Spleen (tissue), 7 donors: Measurements from ENCODE around the gene STAC.

Source experiments
- POLR2A ChIP-seq, 3 donors: fragments of 450-650 bp; IDR thresholded peaks; one replicate each; pipeline ENCODE4 v1.5.1; 2017; ENCODE audit warnings: antibody characterized with exemption in 3 of 3, mild to moderate bottlenecking in 1 of 3
- POLR2AphosphoS5 ChIP-seq, 3 donors: sonication (generic); formaldehyde crosslinking; IDR thresholded peaks; one replicate each; pipeline ENCODE4 v1.5.1; 2017; ENCODE audit warnings: antibody characterized with exemption in 3 of 3
- TF ChIP-seq, protein P1 (sequence below), 11 experiments: fragments of 200-600 bp in 7 of 11; fragments of 450-650 bp in 4 of 11; sonication (generic) in 4 of 11; IDR thresholded peaks in 8 of 11; conservative IDR thresholded peaks in 3 of 11; 1 replicate in 7 of 11; 2 replicates in 4 of 11; pipeline versions ENCODE4 v1.4.0 to v1.8.0; 2016 to 2021; ENCODE audit warnings: antibody characterized with exemption in 11 of 11, inconsistent platforms in 4 of 11, mild to moderate bottlenecking in 1 of 11
- donor health status: DM: no; HTN: no; CAD: no; lungs with moderate emphysema.
- donor health status: DM: no; HTN: no; CAD: no.
- donor health status: DM: no; HTN: no; CAD: no.

GRCh38 chr3:36521007-36521379, 140.7 kb downstream of the STAC start:
- TF ChIP-seq POLR2A (IDR thresholded peaks at IDR 0.05), result no peak
- TF ChIP-seq, protein P1, sequence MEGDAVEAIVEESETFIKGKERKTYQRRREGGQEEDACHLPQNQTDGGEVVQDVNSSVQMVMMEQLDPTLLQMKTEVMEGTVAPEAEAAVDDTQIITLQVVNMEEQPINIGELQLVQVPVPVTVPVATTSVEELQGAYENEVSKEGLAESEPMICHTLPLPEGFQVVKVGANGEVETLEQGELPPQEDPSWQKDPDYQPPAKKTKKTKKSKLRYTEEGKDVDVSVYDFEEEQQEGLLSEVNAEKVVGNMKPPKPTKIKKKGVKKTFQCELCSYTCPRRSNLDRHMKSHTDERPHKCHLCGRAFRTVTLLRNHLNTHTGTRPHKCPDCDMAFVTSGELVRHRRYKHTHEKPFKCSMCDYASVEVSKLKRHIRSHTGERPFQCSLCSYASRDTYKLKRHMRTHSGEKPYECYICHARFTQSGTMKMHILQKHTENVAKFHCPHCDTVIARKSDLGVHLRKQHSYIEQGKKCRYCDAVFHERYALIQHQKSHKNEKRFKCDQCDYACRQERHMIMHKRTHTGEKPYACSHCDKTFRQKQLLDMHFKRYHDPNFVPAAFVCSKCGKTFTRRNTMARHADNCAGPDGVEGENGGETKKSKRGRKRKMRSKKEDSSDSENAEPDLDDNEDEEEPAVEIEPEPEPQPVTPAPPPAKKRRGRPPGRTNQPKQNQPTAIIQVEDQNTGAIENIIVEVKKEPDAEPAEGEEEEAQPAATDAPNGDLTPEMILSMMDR (IDR thresholded peaks at IDR 0.05 in 8 of 11, conservative IDR thresholded peaks at IDR 0.05 in 3 of 11), result no peak
- TF ChIP-seq POLR2AphosphoS5 (IDR thresholded peaks at IDR 0.05), result no peak
